A673 (cell line): ENCODE data around the gene CRX.

Source experiments
- EZH2 ChIP-seq: fragments of 200-600 bp; sonication (generic); IDR thresholded peaks from 2 replicates; pipeline ENCODE4 v1.6.1; 2017; ENCODE audit warnings: borderline replicate concordance, low read depth, mild to moderate bottlenecking, mixed read lengths, antibody characterized with exemption, low read length; ENCODE audit not compliant: poor library complexity, severe bottlenecking
- TF ChIP-seq, protein P1 (sequence below): fragments of 300-800, 200-600 bp; sonication (generic); conservative IDR thresholded peaks from 2 replicates; pipeline ENCODE4 v1.5.1; 2017; ENCODE audit warnings: low read depth, mild to moderate bottlenecking, antibody characterized with exemption, low read length, moderate library complexity, mixed read lengths

DNA sequence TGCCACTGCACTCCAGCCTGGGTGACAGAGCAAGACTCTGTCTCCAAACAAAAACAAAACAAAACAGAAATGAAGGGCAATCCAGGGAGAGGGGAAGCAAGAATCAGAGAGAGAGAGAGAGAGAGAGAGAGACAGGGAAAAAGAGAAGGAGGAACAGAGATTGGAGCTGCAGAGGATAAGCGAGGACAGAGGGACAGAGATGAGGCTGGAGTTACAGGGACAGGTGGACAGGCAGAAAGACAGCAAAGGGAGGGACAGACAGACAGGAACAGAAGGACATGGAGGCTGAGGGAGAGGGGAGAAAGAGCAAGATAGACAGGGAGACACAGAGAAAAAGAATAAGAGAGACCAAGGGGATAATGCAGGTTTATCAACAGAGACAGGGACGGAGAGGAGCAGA, 1.3 kb upstream of the CRX start:
- TF ChIP-seq, protein P1, sequence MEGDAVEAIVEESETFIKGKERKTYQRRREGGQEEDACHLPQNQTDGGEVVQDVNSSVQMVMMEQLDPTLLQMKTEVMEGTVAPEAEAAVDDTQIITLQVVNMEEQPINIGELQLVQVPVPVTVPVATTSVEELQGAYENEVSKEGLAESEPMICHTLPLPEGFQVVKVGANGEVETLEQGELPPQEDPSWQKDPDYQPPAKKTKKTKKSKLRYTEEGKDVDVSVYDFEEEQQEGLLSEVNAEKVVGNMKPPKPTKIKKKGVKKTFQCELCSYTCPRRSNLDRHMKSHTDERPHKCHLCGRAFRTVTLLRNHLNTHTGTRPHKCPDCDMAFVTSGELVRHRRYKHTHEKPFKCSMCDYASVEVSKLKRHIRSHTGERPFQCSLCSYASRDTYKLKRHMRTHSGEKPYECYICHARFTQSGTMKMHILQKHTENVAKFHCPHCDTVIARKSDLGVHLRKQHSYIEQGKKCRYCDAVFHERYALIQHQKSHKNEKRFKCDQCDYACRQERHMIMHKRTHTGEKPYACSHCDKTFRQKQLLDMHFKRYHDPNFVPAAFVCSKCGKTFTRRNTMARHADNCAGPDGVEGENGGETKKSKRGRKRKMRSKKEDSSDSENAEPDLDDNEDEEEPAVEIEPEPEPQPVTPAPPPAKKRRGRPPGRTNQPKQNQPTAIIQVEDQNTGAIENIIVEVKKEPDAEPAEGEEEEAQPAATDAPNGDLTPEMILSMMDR = no peak
- no peak for TF ChIP-seq EZH2
